HCT116 (cell line): ENCODE data around the gene SMC6. TPM values are rescaled to one million over a fixed set of nuclear protein-coding genes. Genes with fewer than 3 reads are reported as not detected.

Source experiments
- ATAC-seq: fragments of 200-7000 bp; cut with Tn5 transposase; 2 replicates; pipeline ENCODE4 v1.9.1; 2020; ENCODE audit warnings: mild to moderate bottlenecking, moderate library complexity
- BruUV-seq: library from RNA; stranded (reverse); fragments of 400-500 nt; replicated peaks from 2 replicates; lab custom pipeline; 2021; lab: Mats Ljungman, UMichigan
- CTCF ChIA-PET: fragments of 300-600 bp; sonication (Branson Sonifier 250); formaldehyde crosslinking; loops from one replicate; lab custom pipeline; 2021; ENCODE audit warnings: antibody characterized with exemption; lab: Charles Lee
- POLR2A ChIA-PET: fragments of 300-600, 350-600 bp; sonication (Branson Sonifier 250); formaldehyde crosslinking; loops from one replicate; lab custom pipeline; 2021; ENCODE audit warnings: antibody characterized with exemption; lab: Charles Lee
- RAD21 ChIA-PET, 2 experiments: fragments of 300-600 bp; sonication (Branson Sonifier 250); formaldehyde crosslinking; loops; one replicate each; lab custom pipeline; 2023; ENCODE audit warnings: low total read pairs in 2 of 2; ENCODE audit not compliant: uncharacterized antibody in 2 of 2, unreplicated experiment in 2 of 2, low non-redundant PET in 1 of 2; lab: Charles Lee
- DNase-seq: peaks from one replicate; pipeline ENCODE4 v3.0.0-alpha.2; 2010; ENCODE audit warnings: low read depth, low spot score
- H2AFZ ChIP-seq: fragments of 200-600 bp; shearing (Covaris generic), sonication (generic); 2 replicates; pipeline ENCODE4 v1.6.1; 2017; ENCODE audit warnings: low read depth, mixed run types, mixed read lengths, antibody characterized with exemption, low read length; ENCODE audit not compliant: poor library complexity, severe bottlenecking
- H3K27ac ChIP-seq: 2 replicates; pipeline ENCODE4 v1.5.1; 2012; ENCODE audit warnings: low read depth, low read length
- H3K27me3 ChIP-seq: fragments of 200-600 bp; sonication (generic); 2 replicates; pipeline ENCODE4 v1.6.1; 2016; ENCODE audit warnings: mixed run types, low read length, mixed read lengths; ENCODE audit not compliant: insufficient read depth
- H3K36me3 ChIP-seq, 2 experiments: fragments of 200-500 bp in 1 of 2; fragments of 200-600 bp in 1 of 2; sonication (Bioruptor generic) in 1 of 2; sonication (generic) in 1 of 2; 2 replicates each; pipeline versions ENCODE4 v1.5.1 to v1.6.1; 2014 to 2016; ENCODE audit warnings: low read length in 2 of 2, inconsistent platforms in 1 of 2, mixed read lengths in 1 of 2, mixed run types in 1 of 2; ENCODE audit not compliant: insufficient read depth in 2 of 2, control insufficient read depth in 1 of 2
- H3K4me1 ChIP-seq, 2 experiments: fragments of 200-600 bp in 1 of 2; sonication (generic) in 1 of 2; 2 replicates each; pipeline versions ENCODE4 v1.5.1 to v1.6.1; 2012 to 2017; ENCODE audit warnings: low read length in 2 of 2, inconsistent platforms in 1 of 2, mild to moderate bottlenecking in 1 of 2, mixed read lengths in 1 of 2, mixed run types in 1 of 2, moderate library complexity in 1 of 2; ENCODE audit not compliant: insufficient read depth in 2 of 2, control insufficient read depth in 1 of 2
- H3K4me2 ChIP-seq: fragments of 200-600 bp; sonication (generic); 2 replicates; pipeline ENCODE4 v1.6.1; 2017; ENCODE audit warnings: mixed run types, low read length, mixed read lengths
- H3K4me3 ChIP-seq, 2 experiments: fragments of 200-600 bp in 1 of 2; sonication (generic) in 1 of 2; replicated peaks in 1 of 2; 2 replicates each; pipeline ENCODE4 v1.5.1; 2011 to 2016; ENCODE audit warnings: low read length in 2 of 2, control low read depth in 1 of 2, low read depth in 1 of 2, mild to moderate bottlenecking in 1 of 2, mixed read lengths in 1 of 2, mixed run types in 1 of 2
- H3K79me2 ChIP-seq: fragments of 200-600 bp; sonication (generic); 2 replicates; pipeline ENCODE4 v1.6.1; 2017; ENCODE audit warnings: mild to moderate bottlenecking, mixed run types, low read length, moderate library complexity, mixed read lengths; ENCODE audit not compliant: insufficient read depth
- H3K9ac ChIP-seq: fragments of 200-600 bp; sonication (generic); 2 replicates; pipeline ENCODE4 v1.6.1; 2016; ENCODE audit warnings: low read length, mixed read lengths
- H3K9me2 ChIP-seq: fragments of 200-600 bp; sonication (generic), shearing (Covaris generic); 2 replicates; pipeline ENCODE4 v1.6.1; 2017; ENCODE audit warnings: mixed run types, mild to moderate bottlenecking, moderate library complexity; ENCODE audit not compliant: insufficient read depth
- H3K9me3 ChIP-seq, 2 experiments: fragments of 200-500 bp in 1 of 2; fragments of 200-600 bp in 1 of 2; sonication (Bioruptor generic) in 1 of 2; sonication (generic) in 1 of 2; 2 replicates each; pipeline ENCODE4 v1.6.1; 2014 to 2017; ENCODE audit warnings: low read length in 2 of 2, mixed read lengths in 2 of 2, inconsistent platforms in 1 of 2, low read depth in 1 of 2, mild to moderate bottlenecking in 1 of 2, mixed run types in 1 of 2, moderate library complexity in 1 of 2; ENCODE audit not compliant: control insufficient read depth in 1 of 2, insufficient read depth in 1 of 2
- H4K20me1 ChIP-seq: fragments of 200-600 bp; sonication (generic), shearing (Covaris generic); 2 replicates; pipeline ENCODE4 v1.6.1; 2017; ENCODE audit warnings: mixed run types, mild to moderate bottlenecking, moderate library complexity; ENCODE audit not compliant: insufficient read depth
- CBX3 ChIP-seq: IDR thresholded peaks from 2 replicates; pipeline ENCODE4 v1.6.1; 2012; ENCODE audit warnings: low read depth
- CEBPB ChIP-seq: IDR thresholded peaks from 2 replicates; pipeline ENCODE4 v1.6.1; 2012; ENCODE audit warnings: low read depth
- EGR1 ChIP-seq: IDR thresholded peaks from 2 replicates; pipeline ENCODE4 v1.6.1; 2012; ENCODE audit warnings: low read depth
- ELF1 ChIP-seq: IDR thresholded peaks from 2 replicates; pipeline ENCODE4 v1.6.1; 2012; ENCODE audit warnings: low read depth, borderline replicate concordance
- EZH2phosphoT487 ChIP-seq: fragments of 200-600 bp; IDR thresholded peaks from 2 replicates; pipeline ENCODE4 v1.6.1; 2018; ENCODE audit warnings: antibody characterized with exemption, borderline replicate concordance
- POLR2AphosphoS5 ChIP-seq: IDR thresholded peaks from 2 replicates; pipeline ENCODE4 v1.6.1; 2011; ENCODE audit warnings: mild to moderate bottlenecking, low read depth, low read length, moderate library complexity
- RAD21 ChIP-seq: IDR thresholded peaks from 2 replicates; pipeline ENCODE4 v1.6.1; 2012; ENCODE audit warnings: low read depth, mild to moderate bottlenecking
- SIN3A ChIP-seq: IDR thresholded peaks from 2 replicates; pipeline ENCODE4 v1.6.1; 2012; ENCODE audit warnings: low read depth
- SP1 ChIP-seq: IDR thresholded peaks from 2 replicates; pipeline ENCODE4 v1.6.1; 2012; ENCODE audit warnings: low read depth
- SRF ChIP-seq: IDR thresholded peaks from 2 replicates; pipeline ENCODE4 v1.6.1; 2012; ENCODE audit warnings: low read depth
- TCF7L2 ChIP-seq: IDR thresholded peaks from 2 replicates; pipeline ENCODE4 v1.7.0; 2011; ENCODE audit warnings: borderline replicate concordance, inconsistent platforms; ENCODE audit not compliant: insufficient read depth, insufficient read length; ENCODE audit errors: extremely low read depth
- YY1 ChIP-seq: IDR thresholded peaks from 2 replicates; pipeline ENCODE4 v1.6.1; 2011; ENCODE audit warnings: low read length, low read depth, moderate library complexity, mild to moderate bottlenecking; ENCODE audit not compliant: insufficient replicate concordance; ENCODE audit errors: extremely low read depth
- ZNF274 ChIP-seq: fragments of 200-500 bp; sonication (Bioruptor generic); IDR thresholded peaks from 2 replicates; pipeline ENCODE4 v1.6.1; 2014; ENCODE audit warnings: mild to moderate bottlenecking, low read depth, low read length, inconsistent platforms
- intact Hi-C: fragments of 100-400 bp; cut with micrococcal nuclease; formaldehyde crosslinking; loops from 2 replicates; pipeline ENCODE4 v1.10.0; 2022
- total RNA-seq: library from RNA; stranded (reverse); gene quantifications from one replicate; pipeline ENCODE4 v1.2.1, GENCODE V29; 2021; ENCODE audit not compliant: unreplicated experiment
- TF ChIP-seq, protein P1 (sequence below): IDR thresholded peaks from 2 replicates; pipeline ENCODE4 v1.6.1; 2011; ENCODE audit warnings: mild to moderate bottlenecking, low read length, moderate library complexity; ENCODE audit not compliant: insufficient replicate concordance; ENCODE audit errors: extremely low read depth
- TF ChIP-seq, protein P2 (sequence below): IDR thresholded peaks from 2 replicates; pipeline ENCODE4 v1.6.1; 2012; ENCODE audit warnings: low read depth
- TF ChIP-seq, protein P3 (sequence below): IDR thresholded peaks from 2 replicates; pipeline ENCODE4 v1.6.1; 2012

The SMC6 gene
- total RNA-seq, 1 experiment from 2014 or later, result 26.4 TPM

DNA sequence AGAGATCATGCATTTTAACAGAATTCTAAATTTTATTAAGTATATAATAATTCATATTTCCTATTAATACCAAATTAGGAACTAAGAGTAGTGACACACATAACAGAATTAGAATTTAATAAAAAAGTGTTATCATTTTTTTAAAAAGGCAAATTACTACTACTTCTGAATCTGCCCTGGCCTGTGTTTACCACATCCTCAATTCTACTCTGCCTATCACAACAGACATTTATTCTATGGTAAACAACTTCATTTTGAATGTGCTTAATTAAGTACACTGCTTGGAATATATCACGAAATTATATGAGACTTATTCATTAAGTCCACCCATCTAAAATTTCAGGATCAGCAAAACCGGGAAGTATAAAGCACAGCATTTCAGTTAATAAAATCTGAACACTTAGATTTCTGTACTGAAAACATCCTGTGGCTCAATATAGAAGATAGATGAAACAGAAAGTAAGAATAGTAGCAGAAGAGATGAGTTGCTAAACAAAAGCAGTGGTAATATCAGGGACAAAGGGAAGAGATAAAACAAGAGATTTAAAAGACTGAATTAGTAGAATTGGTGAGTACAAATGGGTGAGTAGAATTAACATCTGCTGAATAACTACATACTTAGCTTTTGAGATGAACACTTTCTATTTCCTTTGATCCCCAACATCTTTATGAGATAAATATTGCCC lies 3.7 kb downstream of the SMC6 start (continued):
- TF ChIP-seq, protein P1, sequence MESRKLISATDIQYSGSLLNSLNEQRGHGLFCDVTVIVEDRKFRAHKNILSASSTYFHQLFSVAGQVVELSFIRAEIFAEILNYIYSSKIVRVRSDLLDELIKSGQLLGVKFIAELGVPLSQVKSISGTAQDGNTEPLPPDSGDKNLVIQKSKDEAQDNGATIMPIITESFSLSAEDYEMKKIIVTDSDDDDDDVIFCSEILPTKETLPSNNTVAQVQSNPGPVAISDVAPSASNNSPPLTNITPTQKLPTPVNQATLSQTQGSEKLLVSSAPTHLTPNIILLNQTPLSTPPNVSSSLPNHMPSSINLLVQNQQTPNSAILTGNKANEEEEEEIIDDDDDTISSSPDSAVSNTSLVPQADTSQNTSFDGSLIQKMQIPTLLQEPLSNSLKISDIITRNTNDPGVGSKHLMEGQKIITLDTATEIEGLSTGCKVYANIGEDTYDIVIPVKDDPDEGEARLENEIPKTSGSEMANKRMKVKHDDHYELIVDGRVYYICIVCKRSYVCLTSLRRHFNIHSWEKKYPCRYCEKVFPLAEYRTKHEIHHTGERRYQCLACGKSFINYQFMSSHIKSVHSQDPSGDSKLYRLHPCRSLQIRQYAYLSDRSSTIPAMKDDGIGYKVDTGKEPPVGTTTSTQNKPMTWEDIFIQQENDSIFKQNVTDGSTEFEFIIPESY, result no peak
- TF ChIP-seq ELF1, result no peak
- no peak for TF ChIP-seq ZNF274

DNA sequence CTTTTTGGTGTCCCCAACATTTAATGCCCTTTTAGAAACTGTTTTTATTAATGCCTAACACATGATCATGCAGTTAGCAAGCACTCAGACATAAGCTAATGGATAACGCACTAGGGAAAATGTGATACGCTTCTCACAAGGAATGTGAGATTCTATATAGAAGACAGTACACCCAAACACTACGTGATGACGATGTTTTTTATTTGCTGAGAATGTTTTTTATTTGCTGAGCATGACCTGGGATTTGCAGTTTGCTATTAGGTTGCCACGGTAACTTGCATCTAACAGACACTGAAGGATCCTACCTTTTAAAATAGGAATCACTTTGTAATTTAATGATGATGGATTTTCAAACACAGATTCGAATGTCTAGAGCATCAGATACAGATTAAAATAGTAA lies 4.9 kb downstream of the SMC6 start:
- ATAC-seq (no peak), DNase-seq (no peak)
- Histone ChIP-seq H3K27me3 (no peaks in the 10 kb centered on the region), H3K79me2 (peaks cover 74% of the 10 kb centered on the region), H3K36me3 (peaks cover 2 to 9% of the 10 kb centered on the region in 2 experiments; a peak in 2 of 4 replicates), H3K4me1 (peaks cover 16 to 28% of the 10 kb centered on the region in 2 experiments; a peak in 3 of 4 replicates), H2AFZ (no peak overlapping the region), H3K4me2 (peak overlapping the region; percentile 36; the same call in 1 of the 2 replicates), H3K9ac (no peak overlapping the region), H4K20me1 (no peaks in the 10 kb centered on the region), H3K9me2 (no peaks in the 10 kb centered on the region), H3K4me3 (no peak overlapping the region), H3K27ac (no peak overlapping the region), H3K9me3 (no peaks in the 10 kb centered on the region)
- no TSS peak for BruUV-seq
- intact Hi-C loops, result no loop called here
- RAD21 ChIA-PET, result no interaction called here
- CTCF ChIA-PET, result no interaction called here
- POLR2A ChIA-PET, result no interaction called here
- TF ChIP-seq, protein P2, sequence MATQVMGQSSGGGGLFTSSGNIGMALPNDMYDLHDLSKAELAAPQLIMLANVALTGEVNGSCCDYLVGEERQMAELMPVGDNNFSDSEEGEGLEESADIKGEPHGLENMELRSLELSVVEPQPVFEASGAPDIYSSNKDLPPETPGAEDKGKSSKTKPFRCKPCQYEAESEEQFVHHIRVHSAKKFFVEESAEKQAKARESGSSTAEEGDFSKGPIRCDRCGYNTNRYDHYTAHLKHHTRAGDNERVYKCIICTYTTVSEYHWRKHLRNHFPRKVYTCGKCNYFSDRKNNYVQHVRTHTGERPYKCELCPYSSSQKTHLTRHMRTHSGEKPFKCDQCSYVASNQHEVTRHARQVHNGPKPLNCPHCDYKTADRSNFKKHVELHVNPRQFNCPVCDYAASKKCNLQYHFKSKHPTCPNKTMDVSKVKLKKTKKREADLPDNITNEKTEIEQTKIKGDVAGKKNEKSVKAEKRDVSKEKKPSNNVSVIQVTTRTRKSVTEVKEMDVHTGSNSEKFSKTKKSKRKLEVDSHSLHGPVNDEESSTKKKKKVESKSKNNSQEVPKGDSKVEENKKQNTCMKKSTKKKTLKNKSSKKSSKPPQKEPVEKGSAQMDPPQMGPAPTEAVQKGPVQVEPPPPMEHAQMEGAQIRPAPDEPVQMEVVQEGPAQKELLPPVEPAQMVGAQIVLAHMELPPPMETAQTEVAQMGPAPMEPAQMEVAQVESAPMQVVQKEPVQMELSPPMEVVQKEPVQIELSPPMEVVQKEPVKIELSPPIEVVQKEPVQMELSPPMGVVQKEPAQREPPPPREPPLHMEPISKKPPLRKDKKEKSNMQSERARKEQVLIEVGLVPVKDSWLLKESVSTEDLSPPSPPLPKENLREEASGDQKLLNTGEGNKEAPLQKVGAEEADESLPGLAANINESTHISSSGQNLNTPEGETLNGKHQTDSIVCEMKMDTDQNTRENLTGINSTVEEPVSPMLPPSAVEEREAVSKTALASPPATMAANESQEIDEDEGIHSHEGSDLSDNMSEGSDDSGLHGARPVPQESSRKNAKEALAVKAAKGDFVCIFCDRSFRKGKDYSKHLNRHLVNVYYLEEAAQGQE, result no peak
- TF ChIP-seq TCF7L2 (no peak), EGR1 (no peak), SIN3A (no peak), ELF1 (no peak), RAD21 (no peak), SRF (no peak), CEBPB (no peak), SP1 (no peak), YY1 (no peak), POLR2AphosphoS5 (no peak), ZNF274 (no peak), EZH2phosphoT487 (no peak), CBX3 (no peak)
- TF ChIP-seq, protein P1, result no peak
- TF ChIP-seq, protein P3, sequence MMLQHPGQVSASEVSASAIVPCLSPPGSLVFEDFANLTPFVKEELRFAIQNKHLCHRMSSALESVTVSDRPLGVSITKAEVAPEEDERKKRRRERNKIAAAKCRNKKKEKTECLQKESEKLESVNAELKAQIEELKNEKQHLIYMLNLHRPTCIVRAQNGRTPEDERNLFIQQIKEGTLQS, result no peak
